HepG2 (cell line): ENCODE results near the gene SF3B6. TPM values are rescaled to one million over a fixed set of nuclear protein-coding genes. Genes with fewer than 3 reads are reported as not detected.

ENCODE experiments used
- AKNA ChIP-seq: sonication (generic); formaldehyde crosslinking; IDR thresholded peaks from 2 replicates; pipeline ENCODE4 v1.4.0; 2020; ENCODE audit warnings: missing genetic modification reagents, borderline replicate concordance
- ARHGAP35 ChIP-seq: sonication (generic); formaldehyde crosslinking; IDR thresholded peaks from 2 replicates; pipeline ENCODE4 v1.9.0; 2022; ENCODE audit warnings: mild to moderate bottlenecking, inconsistent platforms, moderate library complexity, missing genetic modification reagents, borderline replicate concordance
- ATF7-NPFF ChIP-seq: sonication (generic); formaldehyde crosslinking; IDR thresholded peaks from 2 replicates; pipeline ENCODE4 v1.8.1; 2023; ENCODE audit warnings: mild to moderate bottlenecking, low read depth, missing genetic modification reagents, moderate library complexity
- GABPA ChIP-seq, 2 experiments: IDR thresholded peaks; 2 replicates each; pipeline ENCODE4 v1.6.1; 2011 to 2016; ENCODE audit warnings: low read depth in 2 of 2, low read length in 1 of 2, missing biosample characterization in 1 of 2, missing genetic modification characterization in 1 of 2
- KLF13 ChIP-seq: sonication (generic); formaldehyde crosslinking; IDR thresholded peaks from 2 replicates; pipeline ENCODE4 v1.4.0; 2020; ENCODE audit warnings: mild to moderate bottlenecking, missing genetic modification reagents
- NAIF1 ChIP-seq: sonication (generic); formaldehyde crosslinking; IDR thresholded peaks from 2 replicates; pipeline ENCODE4 v1.5.0; 2020; ENCODE audit warnings: mild to moderate bottlenecking, missing genetic modification reagents, borderline replicate concordance
- NBN ChIP-seq: fragments of 450-650 bp; conservative IDR thresholded peaks from 2 replicates; pipeline ENCODE4 v1.6.1; 2017
- NFE2L2 ChIP-seq: fragments of 150-350 bp; IDR thresholded peaks from 2 replicates; pipeline ENCODE4 v1.6.1; 2014; ENCODE audit warnings: low read length
- PCBP1 ChIP-seq: fragments of 200-400 bp; formaldehyde crosslinking; IDR thresholded peaks from 2 replicates; pipeline ENCODE4 v1.6.1; 2017; ENCODE audit warnings: mild to moderate bottlenecking, low read depth, low read length, borderline replicate concordance
- PHF20 ChIP-seq: sonication (generic); formaldehyde crosslinking; IDR thresholded peaks from 2 replicates; pipeline ENCODE4 v1.5.0; 2020; ENCODE audit warnings: mild to moderate bottlenecking, missing genetic modification reagents
- SETDB1 ChIP-seq: sonication (generic); formaldehyde crosslinking; IDR thresholded peaks from 2 replicates; pipeline ENCODE4 v1.5.1; 2020; ENCODE audit warnings: missing genetic modification reagents, mild to moderate bottlenecking, borderline replicate concordance
- SIN3B ChIP-seq: fragments of 150-350 bp; IDR thresholded peaks from 2 replicates; pipeline ENCODE4 v1.6.1; 2014; ENCODE audit warnings: low read length
- TAF1 ChIP-seq: sonication (generic); formaldehyde crosslinking; IDR thresholded peaks from 2 replicates; pipeline ENCODE4 v1.4.0; 2020; ENCODE audit warnings: missing genetic modification reagents
- UBTF ChIP-seq: sonication (generic); formaldehyde crosslinking; IDR thresholded peaks from 2 replicates; pipeline ENCODE4 v1.4.0; 2020; ENCODE audit warnings: mild to moderate bottlenecking, missing genetic modification reagents
- XRCC5 ChIP-seq: fragments of 200-400 bp; formaldehyde crosslinking; optimal IDR thresholded peaks from 2 replicates; pipeline ENCODE3; 2017; ENCODE audit warnings: mild to moderate bottlenecking, low read length
- ZBTB26 ChIP-seq: IDR thresholded peaks from 2 replicates; pipeline ENCODE4 v1.6.1; 2016; ENCODE audit warnings: missing compliant biosample characterization, missing genetic modification reagents, borderline replicate concordance
- ZNF235 ChIP-seq: sonication (generic); formaldehyde crosslinking; IDR thresholded peaks from 2 replicates; pipeline ENCODE4 v1.8.1; 2023; ENCODE audit warnings: mild to moderate bottlenecking, missing genetic modification reagents, borderline replicate concordance
- ZNF431 ChIP-seq: sonication (generic); formaldehyde crosslinking; IDR thresholded peaks from 2 replicates; pipeline ENCODE4 v1.9.0; 2022; ENCODE audit warnings: missing genetic modification reagents, low read depth, mild to moderate bottlenecking, borderline replicate concordance
- ZNF543 ChIP-seq: sonication (generic); formaldehyde crosslinking; IDR thresholded peaks from 2 replicates; pipeline ENCODE4 v1.4.0; 2020; ENCODE audit warnings: mild to moderate bottlenecking, missing genetic modification reagents
- ZNF589 ChIP-seq: sonication (generic); formaldehyde crosslinking; conservative IDR thresholded peaks from 2 replicates; pipeline ENCODE4 v1.8.0; 2022; ENCODE audit warnings: mild to moderate bottlenecking, moderate library complexity, missing genetic modification reagents
- ZNF792 ChIP-seq: IDR thresholded peaks from 2 replicates; pipeline ENCODE4 v1.6.1; 2016
- polyA plus RNA-seq, 8 experiments: library from polyadenylated mRNA; depleted of rRNA in 3 of 8; stranded (reverse) in 7 of 8; unstranded in 1 of 8; fragments of >200 nt; fragmentation: Illumina TruSeq in 4 of 8; extraction: Trizol in 4 of 8; gene quantifications; 2 replicates each; pipeline versions ENCODE4 v1.2.1 to v1.2.3, GENCODE V29; 2011 to 2016; ENCODE audit warnings: low read depth in 4 of 8, missing spikeins in 1 of 8, mixed read lengths in 1 of 8; ENCODE audit not compliant: insufficient read depth in 1 of 8
- total RNA-seq, 5 experiments: library from RNA; depleted of rRNA; stranded (reverse); fragments of >200 nt; fragmentation: Illumina TruSeq; extraction: Trizol; gene quantifications; 2 replicates each; pipeline ENCODE4 v1.2.3, GENCODE V29; 2016; ENCODE audit warnings: low read depth in 1 of 5

Gene SF3B6
- total and polyA plus RNA-seq, 2 of the 13 experiments (the other 11 are each of a cell fraction or from before 2014, with no cell fraction given), result 177 to 182 TPM

DNA sequence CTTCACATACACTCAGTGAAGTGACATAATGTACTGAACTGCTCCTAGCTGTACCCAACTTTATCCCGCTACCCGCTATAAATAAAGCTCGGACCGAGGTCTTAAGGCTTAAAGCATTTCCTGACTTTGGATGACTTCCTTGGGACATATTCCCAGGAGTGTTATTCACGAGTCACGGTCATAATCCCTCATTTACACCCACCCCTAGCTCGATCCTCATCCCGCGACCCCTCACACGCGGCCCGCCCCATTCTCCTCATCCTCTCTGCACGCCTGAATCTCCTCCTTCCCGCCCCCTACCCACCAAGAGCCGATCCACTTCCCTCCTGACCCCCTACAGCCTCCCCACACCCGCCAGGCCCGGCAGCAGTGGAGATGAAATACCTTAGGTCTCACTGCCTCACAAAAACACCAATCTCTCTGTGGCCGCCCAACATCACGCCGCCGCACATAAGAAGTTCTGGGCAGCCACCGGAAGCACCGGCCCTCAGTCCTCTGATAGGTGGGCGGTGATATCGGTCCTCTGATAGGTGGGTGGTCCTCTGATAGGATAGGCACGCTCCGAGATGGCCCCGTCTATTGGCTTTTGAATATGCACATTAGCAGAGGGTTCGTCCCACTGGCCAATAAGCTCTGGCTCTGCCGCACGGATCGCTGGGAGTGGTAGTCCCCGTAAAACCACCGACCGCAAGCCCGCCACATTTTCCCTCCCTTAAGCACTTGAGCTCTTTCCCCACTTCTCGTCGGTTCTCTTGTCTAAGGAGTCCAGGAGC is 29.0 kb downstream of the SF3B6 start, which contains the start of gene WDCP (continued):
- TF ChIP-seq NBN (0 out of 2 replicates have a peak, but pooled peaks have one; percentile 80), TAF1 (peak; percentile 95), ZNF589 (CRISPR knock-in tag) (peak; percentile 55; the same call in 1 of the 2 replicates), SIN3B (peak; percentile 63; the same call in 1 of the 2 replicates), PHF20 (CRISPR knock-in tag) (no peak; the same call in 1 of the 2 replicates), NAIF1 (CRISPR knock-in tag) (no peak), ARHGAP35 (no peak; the same call in 1 of the 2 replicates), ZNF431 (CRISPR knock-in tag) (no peak), KLF13 (CRISPR knock-in tag) (no peak), GABPA (IDR thresholded peaks at IDR 0.05; ENCODE audit: low read depth, low read length) (peak; percentile 77), GABPA (CRISPR knock-in tag; IDR thresholded peaks at IDR 0.05; ENCODE audit: low read depth) (peak; percentile 96), NFE2L2 (0 out of 2 replicates have a peak, but pooled peaks have one; percentile 5), SETDB1 (no peak), AKNA (CRISPR knock-in tag) (no peak), ZNF235 (CRISPR knock-in tag) (0 out of 2 replicates have a peak, but pooled peaks have one; percentile 69), ZBTB26 (CRISPR knock-in tag) (peak; percentile 56; the same call in 1 of the 2 replicates), ATF7-NPFF (CRISPR knock-in tag) (no peak), XRCC5 (peak; percentile 69), PCBP1 (peak; percentile 67; the same call in 1 of the 2 replicates), UBTF (CRISPR knock-in tag) (peak; percentile 57), ZNF543 (peak; percentile 60), ZNF792 (peak; percentile 57; the same call in 1 of the 2 replicates)
